Heart left ventricle (tissue), 13 donors: ENCODE results near the gene TMEM43.

Source experiments
- CTCF ChIP-seq, 12 donors: fragments of 200-600 bp; sonication (generic) in 4 of 12; IDR thresholded peaks; one replicate each; pipeline versions ENCODE4 v1.5.0 to v1.8.0; 2018 to 2022; ENCODE audit warnings: antibody characterized with exemption in 12 of 12, mild to moderate bottlenecking in 5 of 12
- POLR2A ChIP-seq, 2 donors: fragments of 450-650 bp; IDR thresholded peaks; one replicate each; pipeline ENCODE4 v1.6.1; 2017; ENCODE audit warnings: antibody characterized with exemption in 2 of 2, mild to moderate bottlenecking in 2 of 2, moderate library complexity in 2 of 2
- donor health status: ischemic (EF 13 %, LVEDD 7.1; RV severe dilation, severe dysfunction).
- donor health status: DM: no; HTN: yes; CAD: no.
- donor health status: DM: no; HTN: no; CAD: no.
- donor health status: ischemic (EF 25% LVEDD 6.9; RV normal size, moderate dysfunction).
- donor health status: ischemic (EF 25% LVEDD 5.7; RV mildly dilated, moderate dysfunction).
- donor health status: ischemic (EF 35%, LVEDD 5.7; RV mildly dilated, moderate dysfunction).
- donor health status: nonischemic (EF 11% LVEDD 7.7; RV severe dilation, severe dysfunction).
- donor health status: DM: yes; HTN: yes; CAD: no.
- donor health status: PGD.
- donor health status: ischemic (EF 29% LVEDD 5.4; RV normal size, mild dysfunction).
- donor health status: nonischemic (EF 23%, LVEDD 6.1; RV moderate dilation, normal function).

DNA sequence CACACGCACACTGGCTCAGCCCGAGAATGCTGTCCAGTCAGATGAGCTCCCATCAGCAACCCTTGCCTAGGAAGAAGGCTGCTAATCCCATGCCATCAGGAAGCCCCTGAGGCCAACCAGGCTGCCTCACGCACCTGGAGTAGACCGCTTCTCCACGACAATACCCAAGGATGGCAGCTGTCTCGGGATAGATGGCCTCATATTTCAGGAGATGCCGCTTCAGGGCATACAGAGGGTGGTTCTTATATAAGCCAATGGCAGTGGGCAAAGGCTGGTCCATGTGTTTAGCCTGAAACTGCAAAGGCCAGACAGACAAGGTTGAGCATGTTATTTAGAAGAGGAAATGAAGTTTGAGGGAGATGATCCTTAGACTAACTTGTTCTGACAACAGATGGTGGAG, 31.3 kb downstream of the TMEM43 start:
- TF ChIP-seq CTCF (IDR thresholded peaks at IDR 0.05): no peak
- no peak for TF ChIP-seq POLR2A (IDR thresholded peaks at IDR 0.05)
